Kidney capillary endothelial cell (primary cell): Measurements from ENCODE around the gene PHLDA2.

Experiments used
- DNase-seq: peaks from one replicate; pipeline ENCODE4 v3.0.0-alpha.2; 2018; ENCODE audit warnings: low spot score

PHLDA2 gene

GRCh38 chr11:2881981-2882375 is 47.2 kb downstream of the PHLDA2 start:
- no peak for DNase-seq

GRCh38 chr11:2881076-2881980 is 47.9 kb downstream of the PHLDA2 start:
- DNase-seq = no peak

GRCh38 chr11:2880646-2881045 is 48.6 kb downstream of the PHLDA2 start:
- DNase-seq = no peak

GRCh38 chr11:2878782-2879181 is 50.4 kb downstream of the PHLDA2 start:
- no peak for DNase-seq
